NCI-H1092 treated with DMSO at 0.1 percent for 48 hours (cell line): ENCODE data around the gene HOXC4.

Experiments
- DNase-seq: peaks from one replicate; lab custom pipeline; 2025; lab: John Stamatoyannopoulos, UW

The HOXC4 gene

GRCh38 chr12:54029529-54030441 lies 23.9 kb upstream of the HOXC4 start:
- no peak for DNase-seq

DNA sequence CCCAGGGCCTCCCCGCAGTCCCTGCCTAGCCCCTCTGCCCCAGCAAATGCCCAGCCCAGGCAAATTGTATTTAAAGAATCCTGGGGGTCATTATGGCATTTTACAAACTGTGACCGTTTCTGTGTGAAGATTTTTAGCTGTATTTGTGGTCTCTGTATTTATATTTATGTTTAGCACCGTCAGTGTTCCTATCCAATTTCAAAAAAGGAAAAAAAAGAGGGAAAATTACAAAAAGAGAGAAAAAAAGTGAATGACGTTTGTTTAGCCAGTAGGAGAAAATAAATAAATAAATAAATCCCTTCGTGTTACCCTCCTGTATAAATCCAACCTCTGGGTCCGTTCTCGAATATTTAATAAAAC lies 23.2 kb upstream of the HOXC4 start:
- DNase-seq = no peak

GRCh38 chr12:54030889-54031471 lies 22.7 kb upstream of the HOXC4 start:
- no peak for DNase-seq

DNA sequence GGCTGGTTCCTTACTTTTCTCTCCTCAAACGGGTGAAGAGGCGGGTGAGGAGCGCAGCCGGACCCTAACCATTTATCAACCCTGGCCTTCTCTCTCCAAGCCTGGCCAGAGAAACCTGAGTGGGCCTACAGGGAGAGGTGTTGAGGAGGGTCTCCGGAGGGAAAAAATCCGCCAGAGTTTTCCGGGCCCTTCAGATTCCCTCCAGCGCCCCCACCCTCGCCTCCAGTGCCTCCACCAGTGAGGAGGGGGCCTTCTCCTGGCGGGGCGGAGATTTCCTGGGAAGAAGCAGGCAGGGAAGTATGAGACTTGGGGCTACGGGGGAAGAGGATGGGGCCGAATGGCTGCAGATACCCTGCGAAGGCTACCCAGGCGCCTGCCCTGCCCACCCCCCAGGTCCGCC lies 22.2 kb upstream of the HOXC4 start:
- DNase-seq = no peak

DNA sequence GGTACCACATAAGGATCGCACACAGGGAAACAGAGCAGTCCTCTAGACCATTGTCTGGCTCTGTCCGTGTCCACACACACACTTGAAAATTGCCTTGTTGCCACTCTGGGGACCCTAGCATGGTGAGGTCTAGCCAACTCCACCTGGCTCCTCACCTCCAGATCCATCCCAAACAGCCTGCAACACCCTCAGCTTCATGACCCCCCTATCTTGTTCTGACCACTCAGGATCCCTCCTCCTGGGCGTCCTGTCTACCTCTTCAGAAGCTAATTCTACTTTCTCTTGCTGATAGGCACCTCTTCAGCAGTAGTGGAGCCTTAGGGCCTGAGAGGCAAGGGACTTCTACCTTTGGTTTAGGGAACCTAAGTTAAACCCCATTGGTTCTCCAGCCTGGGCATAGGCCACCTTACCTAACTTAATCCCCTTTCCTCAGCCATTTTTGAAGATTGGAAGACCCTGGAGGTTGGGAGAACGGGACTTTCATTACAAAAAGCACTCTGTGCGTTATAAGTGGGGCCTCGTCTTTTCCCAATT lies 21.5 kb upstream of the HOXC4 start:
- DNase-seq = no peak

- peak; percentile 92 for DNase-seq
Observed at GRCh38 chr12:54032627-54033100, 21.0 kb upstream of the HOXC4 start, which contains the start of gene HOXC5. TSS of gene HOXC5 (plus strand) at chr12:54033050. CDS start at chr12:54033123, 73 bp downstream.

DNA sequence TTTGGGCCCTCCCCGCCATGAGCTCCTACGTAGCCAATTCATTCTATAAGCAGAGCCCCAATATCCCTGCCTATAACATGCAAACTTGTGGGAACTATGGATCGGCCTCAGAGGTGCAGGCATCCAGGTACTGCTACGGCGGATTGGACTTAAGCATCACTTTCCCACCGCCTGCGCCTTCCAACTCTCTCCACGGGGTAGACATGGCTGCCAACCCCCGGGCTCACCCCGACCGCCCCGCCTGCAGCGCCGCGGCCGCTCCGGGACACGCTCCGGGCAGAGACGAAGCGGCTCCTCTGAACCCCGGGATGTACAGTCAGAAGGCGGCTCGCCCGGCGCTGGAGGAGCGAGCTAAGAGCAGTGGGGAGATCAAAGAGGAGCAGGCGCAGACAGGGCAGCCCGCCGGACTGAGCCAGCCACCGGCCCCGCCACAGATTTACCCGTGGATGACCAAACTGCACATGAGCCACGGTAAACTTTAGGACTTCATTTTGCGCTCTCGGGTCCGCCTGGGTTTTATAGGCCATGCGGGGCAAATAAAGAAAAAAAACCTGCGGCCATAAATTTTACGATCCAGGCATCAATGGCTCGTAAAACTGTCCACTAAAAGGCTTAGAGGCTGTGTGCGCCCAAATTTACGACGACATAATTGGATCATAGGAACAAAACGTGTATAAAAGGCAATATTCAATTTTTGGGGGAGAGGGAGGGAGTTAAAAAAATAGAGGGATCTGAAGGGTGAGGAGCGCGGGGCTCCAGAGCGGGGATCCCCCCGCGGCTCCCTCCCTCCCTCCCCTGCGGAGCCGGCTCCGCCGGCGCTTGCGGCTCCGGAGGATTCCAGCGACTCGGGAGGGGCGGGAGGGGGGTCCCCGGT lies 20.3 kb upstream of the HOXC4 start:
- DNase-seq = peak; percentile 64

DNA sequence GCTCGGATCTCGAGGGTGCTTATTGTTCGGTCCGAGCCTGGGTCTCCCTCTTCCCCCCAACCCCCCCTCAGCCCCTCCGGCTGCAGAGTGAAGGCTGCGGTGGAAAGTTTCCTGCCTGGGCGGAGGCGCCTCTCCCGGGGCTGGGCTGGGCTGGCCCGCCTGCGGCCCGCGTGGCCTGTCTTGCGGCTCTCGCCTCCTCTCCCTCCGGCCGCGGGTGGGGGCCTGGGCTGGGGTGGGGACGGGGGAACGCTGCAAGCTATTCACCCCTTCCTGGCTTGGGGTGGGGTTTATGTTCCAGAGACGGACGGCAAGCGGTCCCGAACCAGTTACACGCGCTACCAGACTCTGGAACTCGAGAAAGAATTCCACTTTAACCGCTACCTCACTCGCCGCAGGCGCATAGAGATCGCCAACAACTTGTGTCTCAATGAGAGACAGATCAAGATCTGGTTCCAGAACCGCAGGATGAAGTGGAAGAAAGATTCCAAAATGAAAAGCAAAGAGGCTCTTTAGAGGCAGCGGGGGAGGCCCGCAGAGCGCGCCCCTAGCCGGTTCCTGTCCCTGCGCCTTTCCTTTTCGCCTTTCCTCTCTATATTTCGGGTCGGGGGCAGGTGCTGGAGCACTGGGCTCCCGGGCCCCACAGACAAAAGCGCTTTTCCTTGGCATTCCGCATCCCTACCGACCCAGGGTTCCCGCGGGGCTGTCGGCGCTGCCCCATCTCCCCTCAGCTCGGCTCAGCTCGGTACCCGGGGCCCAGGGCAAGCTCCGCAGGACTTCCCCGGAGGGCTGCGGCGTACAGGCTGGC lies 19.5 kb upstream of the HOXC4 start:
- DNase-seq = no peak

GRCh38 chr12:54034785-54035310 lies 18.8 kb upstream of the HOXC4 start:
- DNase-seq = no peak

- DNase-seq = peak; percentile 26
Observed at GRCh38 chr12:54035568-54036264, 17.9 kb upstream of the HOXC4 start.

DNA sequence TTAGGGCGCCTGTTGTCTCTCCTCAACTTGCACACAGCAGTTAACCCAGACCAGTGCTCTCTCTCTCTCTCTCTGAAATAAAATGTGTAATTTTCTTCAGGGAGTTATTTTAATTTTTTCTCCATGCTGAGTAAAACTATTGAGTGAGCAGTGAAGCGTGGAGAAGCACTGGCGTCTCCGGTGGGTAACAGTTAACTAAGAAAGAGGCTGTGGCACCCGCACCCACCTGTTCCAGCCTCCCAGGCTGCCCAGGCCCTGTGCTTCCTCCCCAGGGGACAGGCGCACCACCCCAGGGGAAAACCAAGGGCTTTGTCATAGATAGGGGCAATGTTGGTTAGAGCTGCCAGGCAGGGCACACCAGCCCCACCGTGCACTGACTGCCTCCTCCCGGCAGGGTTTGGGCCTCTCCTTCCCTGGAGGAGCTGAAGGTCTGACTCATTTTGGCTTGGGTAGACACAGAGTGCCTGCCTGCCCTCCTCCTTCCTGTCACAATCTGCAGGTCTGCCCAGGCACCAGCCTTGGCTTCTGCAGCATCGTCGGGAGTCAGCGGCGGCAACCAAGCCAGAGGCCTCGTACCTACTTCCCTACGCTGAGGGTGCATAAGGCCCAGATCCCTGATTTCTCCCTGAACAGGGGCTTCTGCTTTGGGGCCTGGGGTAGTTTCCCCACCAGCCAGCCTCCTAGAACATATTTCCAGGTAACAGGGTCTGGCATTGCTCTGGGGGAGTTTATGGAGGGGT lies 16.8 kb upstream of the HOXC4 start:
- DNase-seq = peak; percentile 86

DNA sequence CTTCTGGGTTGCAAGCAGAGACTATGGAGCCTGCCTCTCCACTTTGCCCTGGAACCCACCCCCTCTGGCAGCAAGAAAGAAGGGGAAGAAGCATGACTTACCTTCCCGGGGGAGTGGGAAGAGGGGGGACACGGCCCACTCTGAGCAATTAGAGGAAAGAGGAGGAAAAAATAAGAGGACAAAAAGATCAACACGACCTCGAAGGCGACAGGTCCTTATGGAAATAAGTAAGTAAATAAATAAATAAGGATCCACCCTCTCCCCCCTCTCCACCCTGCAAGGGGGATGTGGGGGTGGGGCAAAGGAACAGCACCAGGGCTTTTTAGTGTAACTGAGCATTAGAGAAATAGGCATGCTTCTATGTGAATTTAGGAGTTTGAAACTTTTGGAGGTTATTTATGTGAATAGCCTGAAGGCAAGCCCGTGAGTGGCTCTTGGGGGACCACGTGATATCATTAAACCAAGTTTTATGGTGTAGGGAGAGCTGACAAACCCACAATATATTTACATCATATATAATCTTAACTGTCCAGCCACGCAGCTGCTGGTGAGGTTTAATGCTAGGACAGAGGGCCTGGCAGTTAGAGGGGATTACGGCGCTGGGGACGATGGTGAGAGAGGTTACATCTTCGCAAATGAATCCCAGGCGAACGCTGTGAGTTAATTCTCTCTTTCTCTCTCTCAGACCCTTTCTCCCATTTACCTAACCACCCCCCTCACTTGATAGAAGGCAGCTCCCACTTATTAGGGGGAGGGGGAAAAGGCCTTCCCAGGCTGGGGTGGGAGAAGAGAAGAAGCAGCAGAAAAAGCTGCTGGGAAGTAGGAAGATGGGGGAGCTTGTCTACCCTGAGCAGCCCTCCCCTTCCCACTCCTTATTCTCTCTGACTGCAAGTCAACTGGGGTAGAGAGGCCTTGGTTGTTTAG lies 16.0 kb upstream of the HOXC4 start:
- no peak for DNase-seq

- peak; percentile 87 for DNase-seq
Observed at GRCh38 chr12:54038284-54038870, 15.3 kb upstream of the HOXC4 start.

- DNase-seq = peak; percentile 90
Observed at GRCh38 chr12:54038871-54039414, 14.7 kb upstream of the HOXC4 start.

DNA sequence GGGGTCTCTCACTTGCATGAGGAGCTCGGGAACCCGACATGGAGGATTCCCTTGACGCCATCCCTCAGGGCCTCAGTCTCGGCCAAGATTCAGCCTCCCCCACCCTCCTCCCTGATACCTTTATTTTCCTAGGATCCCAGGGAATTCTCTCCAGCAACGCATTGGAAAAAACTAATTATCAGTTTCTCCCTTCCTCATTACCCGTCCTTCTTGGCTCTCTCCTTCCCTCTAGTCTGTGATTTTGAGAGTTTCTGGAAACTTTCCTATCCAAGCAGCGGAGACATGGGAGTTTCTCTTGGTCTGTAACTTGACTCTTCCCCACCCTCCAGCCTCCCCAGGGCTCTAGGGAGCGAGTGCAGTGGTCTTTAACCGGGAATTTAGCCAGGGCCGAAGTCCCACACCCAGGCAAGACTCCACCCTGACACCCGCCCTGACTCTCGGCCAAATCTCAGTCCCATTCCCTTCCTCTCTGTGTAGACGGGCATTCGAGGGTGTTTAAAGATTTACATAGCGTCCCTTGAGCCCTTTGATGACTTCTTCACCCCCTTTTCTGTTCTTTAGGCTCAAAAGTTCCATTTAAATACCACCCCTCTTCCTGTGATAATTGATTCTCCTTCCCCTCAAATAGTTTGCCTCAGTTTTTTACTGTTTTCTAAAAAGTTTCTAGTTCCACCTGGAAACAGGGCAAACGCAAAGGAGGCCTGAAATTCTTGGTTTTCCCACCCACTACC lies 14.1 kb upstream of the HOXC4 start:
- DNase-seq = no peak

GRCh38 chr12:54040148-54040494 lies 13.5 kb upstream of the HOXC4 start:
- DNase-seq = no peak

DNA sequence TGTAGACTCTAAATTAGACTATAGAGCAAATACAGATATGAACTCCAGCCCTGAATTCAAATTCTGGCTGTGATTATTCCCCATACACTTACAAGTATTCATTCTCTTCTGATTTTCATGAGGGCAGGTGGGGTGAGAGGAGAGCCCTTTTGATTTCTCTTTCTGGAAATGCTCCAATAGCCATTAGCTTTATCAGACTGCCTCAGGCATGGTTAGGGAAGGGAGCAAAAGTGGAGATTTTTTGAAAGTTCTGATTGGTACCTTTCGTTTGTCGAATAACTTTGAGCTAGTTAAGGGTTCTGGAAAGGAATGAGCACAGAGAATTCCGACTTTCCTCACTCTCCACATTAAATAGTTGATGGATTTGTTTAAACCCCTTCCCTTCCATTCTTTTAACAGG lies 13.0 kb upstream of the HOXC4 start:
- DNase-seq = peak; percentile 24
